HG03159 (cell line): ENCODE data around the gene PITPNM3.

ENCODE experiments used
- ATAC-seq: cut with Tn5 transposase; IDR thresholded peaks from one replicate; pipeline ENCODE4 v1.9.1; 2021; ENCODE audit warnings: mild to moderate bottlenecking, moderate library complexity; ENCODE audit not compliant: unreplicated experiment

PITPNM3 gene

GRCh38 chr17:6528557-6528956 lies 27.8 kb downstream of the PITPNM3 start:
- no peak for ATAC-seq

GRCh38 chr17:6526362-6527152 lies 29.8 kb downstream of the PITPNM3 start:
- ATAC-seq, result no peak

DNA sequence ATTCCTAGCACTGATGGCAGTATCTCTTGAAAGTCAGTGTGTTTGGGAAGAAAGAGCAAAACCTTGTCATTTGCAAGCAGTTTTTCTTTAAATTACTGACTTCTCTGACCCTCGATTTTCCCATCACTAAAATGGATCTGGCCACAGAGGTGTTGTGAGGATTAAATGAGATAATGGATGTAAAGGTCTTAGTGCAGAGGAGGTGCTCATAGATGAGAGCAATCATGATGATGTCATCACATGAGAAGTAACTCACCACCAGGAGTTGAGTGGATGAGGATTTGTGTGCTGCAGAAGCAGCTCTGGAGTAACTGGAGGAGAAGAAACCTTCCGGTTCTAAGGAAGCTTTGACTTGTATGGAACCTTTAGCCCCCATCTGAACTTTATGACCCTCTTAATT lies 30.6 kb downstream of the PITPNM3 start:
- no peak for ATAC-seq

- ATAC-seq, result no peak
Observed at GRCh38 chr17:6525141-6525540, 31.2 kb downstream of the PITPNM3 start.

DNA sequence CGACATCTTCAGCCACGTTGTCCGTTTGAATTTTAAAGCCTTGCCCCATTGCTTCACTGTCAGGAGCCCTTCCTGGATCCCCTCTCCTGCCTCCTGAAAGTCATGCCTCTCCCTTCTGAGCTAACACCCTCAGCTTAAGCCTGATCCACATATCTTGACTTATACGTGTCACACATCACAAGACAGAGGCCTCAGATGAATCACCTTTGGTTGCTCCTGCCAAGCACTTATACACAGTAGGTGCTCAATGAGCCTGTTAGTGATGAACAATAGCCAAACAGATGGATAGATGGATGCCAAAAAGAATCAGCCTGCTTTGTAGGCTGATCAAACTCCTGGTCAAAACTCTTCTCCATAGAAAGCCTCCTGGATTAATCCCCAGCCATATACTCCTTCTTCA lies 31.8 kb downstream of the PITPNM3 start:
- no peak for ATAC-seq

DNA sequence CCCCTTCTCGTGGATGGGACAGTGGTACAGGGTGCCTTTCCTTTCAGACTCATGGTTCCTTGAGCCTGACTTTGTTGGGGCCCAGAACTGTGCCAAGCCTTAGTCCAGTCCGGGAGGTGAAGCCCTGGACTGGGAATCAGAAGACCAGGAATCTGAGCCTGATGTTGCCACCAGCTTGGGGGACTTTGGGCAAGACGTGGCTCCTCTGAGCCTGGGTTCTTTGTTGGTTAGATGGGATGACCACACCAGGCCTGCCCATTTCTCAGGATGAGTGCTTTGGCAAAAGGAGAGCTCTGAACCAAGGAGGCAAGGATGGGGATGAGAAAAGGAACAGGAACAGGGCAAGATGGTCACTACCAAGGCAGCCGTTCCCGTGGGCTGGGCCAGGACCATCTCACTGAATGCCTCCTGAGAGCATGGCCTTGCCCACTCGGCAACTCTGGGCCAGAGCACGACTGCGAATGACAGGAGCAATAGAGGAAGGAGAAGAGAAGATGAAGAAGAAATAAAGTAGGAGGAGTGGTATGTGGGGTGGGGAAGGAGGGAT lies 32.5 kb downstream of the PITPNM3 start:
- no peak for ATAC-seq

- no peak for ATAC-seq
Observed at GRCh38 chr17:6523330-6523729, 33.0 kb downstream of the PITPNM3 start.

DNA sequence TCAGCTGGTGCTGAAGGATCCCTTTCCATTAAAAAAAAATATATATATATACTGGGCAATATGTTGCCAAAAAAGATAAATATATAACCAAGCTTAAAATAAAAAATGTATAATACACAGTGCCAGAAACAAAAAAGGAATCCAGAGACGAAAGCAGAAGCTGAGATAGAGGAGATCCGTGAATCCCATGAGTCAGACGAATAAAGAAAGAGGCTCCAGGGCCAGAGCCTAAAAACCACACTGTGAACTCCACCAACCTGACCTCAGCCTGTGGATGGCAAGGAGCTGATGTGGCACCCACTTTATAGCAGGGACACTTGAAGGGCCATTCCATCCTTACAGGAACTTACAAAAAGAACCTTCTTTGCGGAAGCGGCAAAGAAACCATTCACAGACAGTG lies 34.8 kb downstream of the PITPNM3 start:
- ATAC-seq, result no peak

GRCh38 chr17:6517062-6517461 lies 39.3 kb downstream of the PITPNM3 start:
- no peak for ATAC-seq

DNA sequence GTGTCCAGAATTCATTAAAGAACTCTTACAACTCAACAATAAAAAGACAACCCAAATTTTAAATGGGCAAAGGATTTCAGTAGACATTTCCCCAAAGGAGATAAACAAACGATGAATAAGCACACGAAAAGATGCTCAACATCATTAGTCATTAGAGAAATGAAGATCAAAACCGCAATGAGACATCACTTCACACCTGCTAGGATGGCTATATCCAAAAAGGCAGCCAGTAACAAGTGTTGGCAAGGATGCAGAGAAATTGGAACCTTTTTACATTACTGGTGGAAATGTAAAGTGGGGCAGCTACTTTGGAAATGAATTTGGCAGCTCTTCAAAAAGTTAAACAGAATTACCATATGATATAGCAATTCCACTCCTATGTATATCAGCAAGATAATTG lies 42.0 kb downstream of the PITPNM3 start:
- ATAC-seq, result no peak

GRCh38 chr17:6512552-6512951 lies 43.8 kb downstream of the PITPNM3 start:
- no peak for ATAC-seq

DNA sequence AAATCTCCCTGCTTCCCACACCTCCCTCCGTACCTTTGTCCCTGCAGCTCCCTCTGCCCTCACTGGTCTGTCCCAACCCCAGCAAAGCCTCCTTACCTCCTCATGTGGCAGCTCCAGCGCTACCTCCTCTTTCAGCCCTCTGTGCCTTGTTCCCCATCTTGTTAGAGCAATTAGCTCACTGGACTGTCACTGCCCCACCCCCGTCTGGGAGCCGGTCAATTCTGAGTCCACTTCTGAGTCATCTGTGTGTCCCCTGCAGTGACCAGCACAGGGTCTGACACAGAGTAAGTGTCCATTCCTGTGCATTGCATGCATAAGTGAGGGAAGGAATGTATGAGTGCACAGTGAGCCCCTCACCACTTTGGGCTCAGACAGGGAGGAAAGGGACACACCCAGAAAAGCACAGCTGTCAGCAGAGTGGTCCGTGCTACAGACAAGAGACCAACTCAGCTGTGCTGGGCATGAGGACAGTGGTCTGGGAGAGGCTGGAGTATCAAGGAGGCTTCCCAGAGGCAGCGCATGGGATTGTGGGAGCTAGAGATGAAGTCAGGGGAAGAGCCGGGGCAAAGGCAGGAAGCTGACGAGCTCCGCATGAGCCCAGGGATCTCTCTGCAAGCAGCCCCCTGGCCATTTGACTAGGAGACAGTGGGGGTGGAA lies 45.9 kb downstream of the PITPNM3 start:
- ATAC-seq, result no peak

GRCh38 chr17:6509921-6510320 lies 46.4 kb downstream of the PITPNM3 start:
- ATAC-seq, result no peak

- no peak for ATAC-seq
Observed at GRCh38 chr17:6509031-6509771, 47.2 kb downstream of the PITPNM3 start.

DNA sequence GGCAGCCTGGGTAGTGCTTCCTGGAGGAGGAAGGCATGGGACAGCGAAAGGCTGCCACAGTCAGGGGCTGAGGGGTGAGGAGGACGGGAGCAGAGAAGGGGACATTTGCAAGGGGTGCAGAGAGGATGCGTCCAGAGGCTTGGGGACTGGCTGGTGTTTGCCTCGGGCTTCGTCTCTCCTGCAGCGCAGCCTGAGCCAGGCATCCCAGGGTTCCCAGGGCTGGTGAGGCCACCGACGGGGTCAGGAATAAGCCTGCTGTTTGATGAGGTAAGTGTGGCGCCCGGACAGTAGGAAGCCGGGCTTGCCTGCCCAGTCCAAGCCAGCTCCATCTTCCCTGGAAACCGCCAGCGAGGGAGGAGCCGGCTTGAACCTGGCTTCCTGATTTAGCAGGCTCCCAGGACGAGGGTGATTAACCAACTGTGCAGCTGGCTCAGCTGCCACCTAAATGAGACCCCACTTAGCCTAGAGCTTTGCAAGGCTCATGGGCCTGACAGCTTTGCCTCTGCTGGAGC lies 47.8 kb downstream of the PITPNM3 start:
- no peak for ATAC-seq

DNA sequence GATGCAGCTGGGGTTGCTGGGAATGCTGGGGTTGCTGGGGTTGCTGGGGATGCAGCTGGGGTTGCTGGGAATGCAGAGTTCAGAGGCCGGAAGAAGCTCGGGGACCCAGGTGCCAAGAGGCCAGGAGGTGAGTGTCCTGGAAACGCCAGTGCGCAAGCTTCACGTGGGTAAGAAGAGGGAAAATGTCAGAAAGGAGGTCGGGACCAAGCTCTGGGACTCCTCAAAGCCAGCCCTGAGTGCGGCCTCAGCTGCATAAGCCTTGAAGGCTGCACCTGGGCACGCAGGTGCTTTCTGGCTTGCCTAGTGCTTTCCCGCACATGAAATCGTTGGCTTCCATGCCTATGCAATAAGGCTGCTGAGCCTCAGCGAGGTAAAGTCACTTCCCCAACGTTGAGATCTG lies 48.3 kb downstream of the PITPNM3 start:
- no peak for ATAC-seq

DNA sequence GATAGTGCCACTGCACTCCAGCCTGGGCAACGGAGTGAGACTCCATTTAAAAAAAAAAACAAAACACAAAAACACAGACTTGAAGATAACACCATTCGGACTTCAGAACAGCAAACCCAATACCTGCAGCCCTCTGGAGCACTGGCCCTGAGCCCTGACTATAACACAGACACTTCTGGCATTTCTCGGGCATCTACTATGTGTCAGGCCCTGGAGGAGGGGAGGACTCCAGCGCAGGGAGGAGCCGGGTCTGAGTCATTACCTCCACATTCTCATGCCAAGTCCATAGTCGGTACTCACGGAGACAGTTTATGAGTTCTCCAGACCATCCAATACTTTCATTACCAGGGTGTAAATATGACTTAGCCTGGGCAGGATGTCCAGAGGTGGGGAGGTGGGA lies 48.8 kb downstream of the PITPNM3 start:
- no peak for ATAC-seq

- ATAC-seq, result no peak
Observed at GRCh38 chr17:6506679-6507231, 49.6 kb downstream of the PITPNM3 start.

DNA sequence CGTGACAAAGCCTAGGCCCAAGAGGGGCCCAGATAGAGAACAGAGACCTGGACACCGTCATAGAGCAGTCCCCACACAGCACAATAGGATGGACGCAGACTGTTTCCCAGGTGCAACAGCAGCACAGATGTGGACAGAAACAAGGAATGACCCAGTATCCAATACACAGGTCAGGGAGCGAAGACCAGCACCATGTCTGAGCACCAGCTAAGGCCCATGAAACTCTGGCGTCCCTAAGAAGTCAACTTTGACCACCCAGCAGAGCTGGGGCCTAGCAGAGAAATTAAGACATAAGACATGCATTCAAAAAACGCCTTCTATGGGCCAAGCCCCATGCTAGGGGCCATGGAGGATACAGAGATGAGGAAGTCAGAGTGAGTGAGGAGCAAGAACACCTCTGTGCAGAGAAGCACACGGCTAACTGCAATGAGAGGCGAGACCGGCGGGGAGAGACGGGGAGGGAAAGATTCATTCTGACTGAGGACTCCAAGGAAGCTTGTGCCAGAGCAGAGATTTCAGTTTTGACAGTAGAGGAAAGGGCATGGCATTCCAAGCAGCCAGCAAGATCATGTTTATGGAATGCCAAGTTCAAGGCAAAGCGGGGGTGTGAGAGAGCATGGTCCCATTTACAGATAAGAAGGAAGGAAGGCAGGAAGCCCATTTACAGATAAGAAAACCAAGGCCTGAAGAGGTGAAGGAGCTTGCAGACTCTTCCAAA lies 50.8 kb downstream of the PITPNM3 start:
- no peak for ATAC-seq

- no peak for ATAC-seq
Observed at GRCh38 chr17:6503641-6504195, 52.6 kb downstream of the PITPNM3 start.
